Activated T-helper 9 cell treated with anti-CD3 and anti-CD28 coated beads, Interleukin-2, amount 50 U/mL, for 16 hours (primary cell): ENCODE data around the gene UFSP1.
"Not testable (repeated sequence)": the region's sequence is repeated elsewhere in the genome, so short reads cannot be mapped to it uniquely, and the experiment has no call there.

ENCODE experiments used
- DNase-seq: peaks from one replicate; pipeline ENCODE4 v3.0.0-alpha.2; 2020; ENCODE audit warnings: low read depth

UFSP1 gene

GRCh38 chr7:100855515-100855914, 34.0 kb downstream of the UFSP1 start:
- DNase-seq: no peak

GRCh38 chr7:100854899-100855298, 34.6 kb downstream of the UFSP1 start:
- DNase-seq: not testable (repeated sequence)

GRCh38 chr7:100854146-100854895, 35.2 kb downstream of the UFSP1 start:
- DNase-seq: no peak

GRCh38 chr7:100852048-100852872, 37.3 kb downstream of the UFSP1 start, which contains the start of gene SLC12A9:
Gene SLC12A9, plus strand, starts transcription at chr7:100852713. Its CDS starts 1,485 bp downstream, at chr7:100854198.
- peak; percentile 79 for DNase-seq

- DNase-seq: no peak
These were observed 42.2 kb downstream of the UFSP1 start for GRCh38 chr7:100847360-100847759.

- no peak for DNase-seq
These were observed 48.9 kb downstream of the UFSP1 start for GRCh38 chr7:100840470-100841100.

- no peak for DNase-seq
These were observed 50.2 kb downstream of the UFSP1 start for GRCh38 chr7:100839361-100839760.
